HCT116 (cell line): ENCODE results near the gene LYL1.

Experiments
- CTCF ChIP-seq, 3 experiments: fragments of 200-600 bp in 1 of 3; sonication (generic) in 1 of 3; IDR thresholded peaks in 2 of 3; conservative IDR thresholded peaks in 1 of 3; 2 replicates each; pipeline ENCODE4 v1.5.1; 2012 to 2017; ENCODE audit warnings: low read depth in 2 of 3, low read length in 2 of 3, antibody characterized with exemption in 1 of 3, borderline replicate concordance in 1 of 3, control low read depth in 1 of 3, mild to moderate bottlenecking in 1 of 3, mixed read lengths in 1 of 3, mixed run types in 1 of 3, moderate library complexity in 1 of 3; ENCODE audit not compliant: insufficient read depth in 1 of 3
- EGR1 ChIP-seq: IDR thresholded peaks from 2 replicates; pipeline ENCODE4 v1.6.1; 2012; ENCODE audit warnings: low read depth
- ELF1 ChIP-seq: IDR thresholded peaks from 2 replicates; pipeline ENCODE4 v1.6.1; 2012; ENCODE audit warnings: low read depth, borderline replicate concordance
- EZH2 ChIP-seq: fragments of 200-600 bp; sonication (generic); IDR thresholded peaks from 2 replicates; pipeline ENCODE4 v1.6.1; 2017; ENCODE audit warnings: antibody characterized with exemption, mixed run types
- EZH2phosphoT487 ChIP-seq: fragments of 200-600 bp; IDR thresholded peaks from 2 replicates; pipeline ENCODE4 v1.6.1; 2018; ENCODE audit warnings: antibody characterized with exemption, borderline replicate concordance
- JUND ChIP-seq: IDR thresholded peaks from 2 replicates; pipeline ENCODE4 v1.6.1; 2012
- POLR2A ChIP-seq: IDR thresholded peaks from 2 replicates; pipeline ENCODE4 v1.7.0; 2011; ENCODE audit warnings: borderline replicate concordance; ENCODE audit not compliant: insufficient read depth, insufficient read length; ENCODE audit errors: extremely low read depth
- POLR2AphosphoS5 ChIP-seq: IDR thresholded peaks from 2 replicates; pipeline ENCODE4 v1.6.1; 2011; ENCODE audit warnings: mild to moderate bottlenecking, low read depth, low read length, moderate library complexity
- SIN3A ChIP-seq: IDR thresholded peaks from 2 replicates; pipeline ENCODE4 v1.6.1; 2012; ENCODE audit warnings: low read depth
- SP1 ChIP-seq: IDR thresholded peaks from 2 replicates; pipeline ENCODE4 v1.6.1; 2012; ENCODE audit warnings: low read depth
- TCF7L2 ChIP-seq: IDR thresholded peaks from 2 replicates; pipeline ENCODE4 v1.7.0; 2011; ENCODE audit warnings: borderline replicate concordance, inconsistent platforms; ENCODE audit not compliant: insufficient read depth, insufficient read length; ENCODE audit errors: extremely low read depth
- TF ChIP-seq, protein P1 (sequence below): IDR thresholded peaks from 2 replicates; pipeline ENCODE4 v1.6.1; 2012; ENCODE audit warnings: low read depth
- TF ChIP-seq, protein P2 (sequence below): IDR thresholded peaks from 2 replicates; pipeline ENCODE4 v1.6.1; 2011; ENCODE audit warnings: mild to moderate bottlenecking, low read length, moderate library complexity; ENCODE audit not compliant: insufficient replicate concordance; ENCODE audit errors: extremely low read depth

DNA sequence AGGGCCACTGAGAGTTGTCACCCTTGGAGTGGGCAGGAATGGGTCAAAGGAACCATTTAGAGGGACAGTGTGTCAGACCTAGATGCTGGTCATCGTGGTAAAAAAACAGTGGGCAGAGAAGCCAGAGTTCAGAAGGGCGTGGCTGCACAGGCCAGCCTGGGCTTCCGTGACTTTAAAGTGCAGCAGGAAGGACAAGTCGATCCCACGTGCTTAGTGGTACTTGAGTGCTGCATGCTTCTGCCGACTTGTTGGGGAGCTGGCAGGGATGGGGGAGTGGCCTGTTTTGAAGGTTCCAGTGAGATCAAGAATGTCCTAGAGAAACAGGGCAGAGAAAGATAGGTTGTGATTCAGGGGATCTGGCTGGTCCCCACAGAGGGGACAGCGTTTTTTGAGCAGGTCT, 17.0 kb downstream of the LYL1 start:
- TF ChIP-seq CTCF (IDR thresholded peaks at IDR 0.05 in 2 of 3, conservative IDR thresholded peaks at IDR 0.05 in 1 of 3; ENCODE audit: borderline replicate concordance in 1 of 3, insufficient read depth in 1 of 3, low read depth in 2 of 3, low read length in 2 of 3) (no peak), POLR2AphosphoS5 (no peak), SP1 (no peak), EZH2phosphoT487 (no peak), POLR2A (no peak), JUND (no peak), EGR1 (no peak), EZH2 (no peak), TCF7L2 (no peak), ELF1 (no peak), SIN3A (no peak)
- TF ChIP-seq, protein P1, sequence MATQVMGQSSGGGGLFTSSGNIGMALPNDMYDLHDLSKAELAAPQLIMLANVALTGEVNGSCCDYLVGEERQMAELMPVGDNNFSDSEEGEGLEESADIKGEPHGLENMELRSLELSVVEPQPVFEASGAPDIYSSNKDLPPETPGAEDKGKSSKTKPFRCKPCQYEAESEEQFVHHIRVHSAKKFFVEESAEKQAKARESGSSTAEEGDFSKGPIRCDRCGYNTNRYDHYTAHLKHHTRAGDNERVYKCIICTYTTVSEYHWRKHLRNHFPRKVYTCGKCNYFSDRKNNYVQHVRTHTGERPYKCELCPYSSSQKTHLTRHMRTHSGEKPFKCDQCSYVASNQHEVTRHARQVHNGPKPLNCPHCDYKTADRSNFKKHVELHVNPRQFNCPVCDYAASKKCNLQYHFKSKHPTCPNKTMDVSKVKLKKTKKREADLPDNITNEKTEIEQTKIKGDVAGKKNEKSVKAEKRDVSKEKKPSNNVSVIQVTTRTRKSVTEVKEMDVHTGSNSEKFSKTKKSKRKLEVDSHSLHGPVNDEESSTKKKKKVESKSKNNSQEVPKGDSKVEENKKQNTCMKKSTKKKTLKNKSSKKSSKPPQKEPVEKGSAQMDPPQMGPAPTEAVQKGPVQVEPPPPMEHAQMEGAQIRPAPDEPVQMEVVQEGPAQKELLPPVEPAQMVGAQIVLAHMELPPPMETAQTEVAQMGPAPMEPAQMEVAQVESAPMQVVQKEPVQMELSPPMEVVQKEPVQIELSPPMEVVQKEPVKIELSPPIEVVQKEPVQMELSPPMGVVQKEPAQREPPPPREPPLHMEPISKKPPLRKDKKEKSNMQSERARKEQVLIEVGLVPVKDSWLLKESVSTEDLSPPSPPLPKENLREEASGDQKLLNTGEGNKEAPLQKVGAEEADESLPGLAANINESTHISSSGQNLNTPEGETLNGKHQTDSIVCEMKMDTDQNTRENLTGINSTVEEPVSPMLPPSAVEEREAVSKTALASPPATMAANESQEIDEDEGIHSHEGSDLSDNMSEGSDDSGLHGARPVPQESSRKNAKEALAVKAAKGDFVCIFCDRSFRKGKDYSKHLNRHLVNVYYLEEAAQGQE: no peak
- TF ChIP-seq, protein P2, sequence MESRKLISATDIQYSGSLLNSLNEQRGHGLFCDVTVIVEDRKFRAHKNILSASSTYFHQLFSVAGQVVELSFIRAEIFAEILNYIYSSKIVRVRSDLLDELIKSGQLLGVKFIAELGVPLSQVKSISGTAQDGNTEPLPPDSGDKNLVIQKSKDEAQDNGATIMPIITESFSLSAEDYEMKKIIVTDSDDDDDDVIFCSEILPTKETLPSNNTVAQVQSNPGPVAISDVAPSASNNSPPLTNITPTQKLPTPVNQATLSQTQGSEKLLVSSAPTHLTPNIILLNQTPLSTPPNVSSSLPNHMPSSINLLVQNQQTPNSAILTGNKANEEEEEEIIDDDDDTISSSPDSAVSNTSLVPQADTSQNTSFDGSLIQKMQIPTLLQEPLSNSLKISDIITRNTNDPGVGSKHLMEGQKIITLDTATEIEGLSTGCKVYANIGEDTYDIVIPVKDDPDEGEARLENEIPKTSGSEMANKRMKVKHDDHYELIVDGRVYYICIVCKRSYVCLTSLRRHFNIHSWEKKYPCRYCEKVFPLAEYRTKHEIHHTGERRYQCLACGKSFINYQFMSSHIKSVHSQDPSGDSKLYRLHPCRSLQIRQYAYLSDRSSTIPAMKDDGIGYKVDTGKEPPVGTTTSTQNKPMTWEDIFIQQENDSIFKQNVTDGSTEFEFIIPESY: no peak
